Mucosa of descending colon (tissue), 3 donors: ENCODE data around the gene RUNX3. TPM values are rescaled to one million over a fixed set of nuclear protein-coding genes. Genes with fewer than 3 reads are reported as not detected.
A peak's percentile ranks its signal among the peaks of the same experiment; 100 is the strongest.
"Not testable (repeated sequence)": the region's sequence is repeated elsewhere in the genome, so short reads cannot be mapped to it uniquely, and the experiment has no call there.

Experiments
- ATAC-seq: fragments of 200-7000 bp; cut with Tn5 transposase; one replicate; pipeline ENCODE4 v1.9.1; 2020; ENCODE audit warnings: mild to moderate bottlenecking, moderate library complexity
- DNase-seq, 3 donors: peaks; one replicate each; pipeline ENCODE4 v3.0.0-alpha.2; 2020
- H3K36me3 ChIP-seq: fragments of 200-600 bp; one replicate; pipeline ENCODE4 v1.8.0; 2021; ENCODE audit warnings: low read depth, mild to moderate bottlenecking
- H3K4me1 ChIP-seq: fragments of 200-600 bp; one replicate; pipeline ENCODE4 v1.8.0; 2021; ENCODE audit warnings: low read depth, mild to moderate bottlenecking
- H3K4me3 ChIP-seq: fragments of 200-600 bp; one replicate; pipeline ENCODE4 v1.8.0; 2021; ENCODE audit warnings: mild to moderate bottlenecking
- H3K9me3 ChIP-seq: fragments of 200-600 bp; one replicate; pipeline ENCODE4 v1.8.0; 2021; ENCODE audit warnings: mild to moderate bottlenecking
- CTCF ChIP-seq: fragments of 200-600 bp; IDR thresholded peaks from one replicate; pipeline ENCODE4 v1.8.0; 2022; ENCODE audit warnings: antibody characterized with exemption, mild to moderate bottlenecking
- intact Hi-C, 2 donors: fragments of 100-400 bp; cut with DNase I in 1 of 2; cut with micrococcal nuclease in 1 of 2; formaldehyde crosslinking; loops; one replicate each; pipeline versions ENCODE4 v1.11.0 to v1.11.1; 2022; cut with DNase I, micrococcal nuclease
- long read RNA-seq, 2 donors: library from polyadenylated mRNA; unstranded; transcript quantifications; one replicate each; pipeline ENCODE4 v2.0.0, GENCODE V29; 2019 to 2021
- total RNA-seq, 3 donors: library from RNA; stranded (reverse); fragmentation: NEBNext Ultra II Directional in 2 of 3; extraction: Animal tissue kit (Norgen Biotek cat#: 25700) in 2 of 3; gene quantifications; one replicate each; pipeline versions ENCODE4 v1.2.1 to v1.2.4, GENCODE V29; 2021 to 2023
- donor health status: DM: no; HTN: no; CAD: no; lungs with moderate emphysema.
- donor health status: DM: no; HTN: no; CAD: no.
- donor health status: DM: no; HTN: yes; CAD: no.

Gene RUNX3
- total RNA-seq = 1 to 10 TPM; 3.2 to 6.1 (median 5.0) TPM
- long read RNA-seq, donor 1, partial matches to known transcripts = 0 of 6 reads
- long read RNA-seq, donor 1, other reads (novel, unspliced or antisense) = 4 of 6 reads
- long read RNA-seq, donor 2, partial matches to known transcripts = 0 of 1 reads
- long read RNA-seq, donor 2, other reads (novel, unspliced or antisense) = 1 of 1 reads

- Histone ChIP-seq H3K36me3 (no peaks in the 10 kb centered on the region), H3K9me3 (no peaks in the 10 kb centered on the region), H3K4me3 (peak within 1 kb of the TSS; percentile 17), H3K4me1 (peaks cover 19% of the 10 kb centered on the region)
- DNase-seq = peak; percentile 58 to 92 (median 80)
- intact Hi-C loops = no loop called here
- ATAC-seq = peak; percentile 83
- TF ChIP-seq CTCF = no peak
Measured at GRCh38 chr1:24930260-24931145, at the start of gene RUNX3. Gene RUNX3 (minus strand): TSS chr1:24930276. CDS start chr1:24929868, 408 bp downstream.

GRCh38 chr1:24979232-24979631 lies 49.2 kb upstream of the RUNX3 start:
- H3K36me3 ChIP-seq, H3K4me3 ChIP-seq, intact Hi-C loops, DNase-seq, H3K4me1 ChIP-seq, ATAC-seq: not testable (repeated sequence)
- H3K9me3 ChIP-seq = peaks cover 21% of the 10 kb centered on the region

GRCh38 chr1:24978383-24979032 lies 48.4 kb upstream of the RUNX3 start:
- DNase-seq (peak in 1 of 3 donors; percentile 9), ATAC-seq (no peak)
- TF ChIP-seq CTCF = no peak
- Histone ChIP-seq H3K9me3 (peaks cover 21% of the 10 kb centered on the region), H3K4me3 (no peak overlapping the region), H3K4me1 (no peaks in the 10 kb centered on the region), H3K36me3 (no peaks in the 10 kb centered on the region)
- intact Hi-C loops = no loop called here

GRCh38 chr1:24975391-24975790 lies 45.3 kb upstream of the RUNX3 start:
- intact Hi-C loops = no loop called here

GRCh38 chr1:24973315-24973714 lies 43.2 kb upstream of the RUNX3 start:
- TF ChIP-seq CTCF = no peak
- intact Hi-C loops = no loop called here
- H3K36me3 ChIP-seq = no peaks in the 10 kb centered on the region
- H3K4me3 ChIP-seq = no peak overlapping the region
- H3K4me1 ChIP-seq = no peaks in the 10 kb centered on the region
- peaks cover 21% of the 10 kb centered on the region for H3K9me3 ChIP-seq
- ATAC-seq (no peak), DNase-seq (no peak)

More at GRCh38 chr1:24975391-24975790, 45.3 kb upstream of the RUNX3 start:
- DNase-seq (no peak), ATAC-seq (no peak)
- Histone ChIP-seq H3K4me3 (no peak overlapping the region), H3K4me1 (no peaks in the 10 kb centered on the region), H3K36me3 (no peaks in the 10 kb centered on the region), H3K9me3 (peaks cover 21% of the 10 kb centered on the region)
- no peak for TF ChIP-seq CTCF

- Histone ChIP-seq H3K4me1 (no peaks in the 10 kb centered on the region), H3K36me3 (no peaks in the 10 kb centered on the region), H3K4me3 (no peak overlapping the region), H3K9me3 (peaks cover 21% of the 10 kb centered on the region)
- intact Hi-C loops = no loop called here
- no peak for ATAC-seq
- no peak for TF ChIP-seq CTCF
- DNase-seq = no peak
Measured at GRCh38 chr1:24972915-24973242, 42.8 kb upstream of the RUNX3 start.
